Stimulated activated CD8-positive, alpha-beta memory T cell treated with anti-CD3 and anti-CD28 coated beads, Interleukin-2, amount 100 ng/mL, for 1 hour (primary cell): ENCODE data around the gene KIF19.

Source experiments
- DNase-seq, 2 donors: peaks; one replicate each; pipeline ENCODE4 v3.0.0-alpha.2; 2020; ENCODE audit warnings: low read depth in 2 of 2

KIF19 gene

DNA sequence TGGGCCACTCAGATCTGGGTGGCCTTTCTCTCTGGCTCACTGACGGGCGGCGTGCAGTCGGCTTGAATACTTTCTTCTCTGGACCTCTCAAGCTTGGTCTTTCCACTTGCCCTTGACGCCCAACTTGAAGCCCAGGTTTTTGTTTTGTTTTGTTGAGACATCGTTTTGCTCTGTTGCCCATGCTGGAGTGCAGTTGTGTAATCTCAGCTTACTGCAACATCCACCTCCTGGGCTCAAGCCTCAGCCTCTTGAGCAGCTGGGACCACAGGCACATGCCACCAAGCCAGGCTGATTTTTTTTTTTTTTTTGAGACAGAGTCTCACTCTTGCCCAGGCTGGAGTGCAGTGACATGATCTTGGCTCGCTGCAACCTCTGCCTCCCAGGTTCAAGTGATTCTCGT is 22.7 kb upstream of the KIF19 start:
- DNase-seq: no peak

DNA sequence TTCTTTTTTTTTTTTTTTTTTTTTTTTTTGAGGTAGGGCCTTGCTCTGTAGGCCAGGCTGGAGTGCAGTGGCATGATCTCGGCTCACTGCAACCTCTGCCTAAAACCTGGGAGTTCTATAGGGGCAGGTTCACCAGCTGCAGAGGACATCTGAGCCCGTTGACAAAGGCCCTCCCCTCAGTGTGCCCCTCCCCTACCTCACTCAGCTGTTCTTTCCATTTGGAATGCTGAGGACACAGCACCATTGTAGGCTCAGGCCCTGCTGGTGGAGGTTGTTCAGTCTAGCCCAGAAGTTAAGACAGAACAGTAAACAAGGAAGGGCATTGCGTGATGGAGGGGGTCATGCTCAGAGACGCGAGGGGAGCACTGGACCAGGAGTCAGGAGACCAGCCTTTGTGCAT is 21.8 kb upstream of the KIF19 start:
- no peak for DNase-seq

DNA sequence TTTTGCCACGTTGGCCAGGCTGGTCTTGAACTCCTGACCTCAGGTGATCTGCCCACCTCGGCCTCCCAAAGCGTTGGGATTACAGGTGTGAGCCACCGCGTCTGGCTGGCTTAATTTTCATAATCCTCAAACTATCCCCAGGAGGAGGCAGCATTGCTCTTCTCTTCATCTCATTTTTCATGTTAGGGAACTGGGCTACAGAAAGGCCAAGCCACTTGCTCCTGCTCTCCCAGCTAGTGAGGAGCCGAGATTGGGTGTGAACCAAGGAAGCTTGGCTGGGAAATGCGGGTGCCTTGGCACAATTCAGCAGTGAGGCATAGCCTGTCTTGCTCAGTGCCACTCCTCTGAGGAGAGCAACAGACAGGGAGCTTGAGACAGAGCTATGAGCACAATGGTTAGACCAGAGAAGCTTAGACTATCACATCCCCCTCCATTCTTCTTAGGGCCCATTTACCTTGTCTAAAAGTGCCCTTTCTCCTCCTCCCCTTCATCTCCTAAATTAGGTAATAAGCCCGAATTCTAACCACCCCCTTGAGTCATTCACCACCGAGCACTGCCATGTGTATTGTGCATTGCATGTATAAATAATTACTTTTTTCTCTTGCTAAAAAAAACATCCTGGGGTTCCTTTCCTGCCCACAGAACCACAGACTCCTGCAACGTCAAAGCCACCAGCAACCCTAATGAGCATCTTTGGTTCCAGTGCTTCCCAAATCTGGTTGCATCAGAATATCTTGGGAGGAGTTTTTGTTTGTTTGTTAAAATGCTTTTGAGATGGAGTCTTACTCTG is 20.0 kb upstream of the KIF19 start:
- no peak for DNase-seq

DNA sequence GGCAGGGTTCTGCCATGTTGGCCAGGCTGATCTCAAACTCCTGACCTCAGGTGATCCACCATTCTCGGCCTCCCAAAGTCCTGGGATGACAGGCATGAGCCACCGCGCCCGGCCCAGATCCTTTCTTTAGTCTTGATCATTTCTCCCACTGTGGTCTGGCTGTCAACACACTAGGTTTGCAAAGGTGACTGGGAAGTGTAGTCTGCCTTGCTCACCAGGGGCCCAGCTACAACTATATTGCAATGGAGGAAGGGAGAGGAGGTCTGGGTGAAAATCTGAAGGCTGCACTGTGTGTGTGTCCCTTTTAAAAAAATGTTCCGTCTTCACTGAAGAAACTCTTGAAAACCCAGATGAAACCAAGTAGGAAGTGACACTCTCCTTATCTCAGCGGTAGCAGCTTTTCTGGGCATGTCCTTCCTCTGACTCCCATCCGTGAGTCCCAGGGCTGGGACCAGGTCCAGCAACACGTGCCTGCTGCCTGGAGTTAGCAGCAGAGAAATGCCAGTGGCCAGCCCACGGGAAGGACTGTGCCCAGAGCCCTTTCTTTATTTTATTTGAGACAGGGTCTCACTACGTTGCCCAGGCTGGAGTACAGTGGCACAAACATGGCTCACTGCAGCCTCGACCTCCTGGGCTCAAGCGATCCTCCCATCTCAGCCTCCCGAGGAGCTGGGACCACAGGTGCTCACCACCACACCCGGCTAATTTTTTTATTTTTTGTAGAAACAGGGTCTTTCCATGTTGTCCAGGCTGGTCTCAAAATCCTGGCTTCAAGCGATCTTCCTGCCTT is 17.8 kb upstream of the KIF19 start:
- no peak for DNase-seq

DNA sequence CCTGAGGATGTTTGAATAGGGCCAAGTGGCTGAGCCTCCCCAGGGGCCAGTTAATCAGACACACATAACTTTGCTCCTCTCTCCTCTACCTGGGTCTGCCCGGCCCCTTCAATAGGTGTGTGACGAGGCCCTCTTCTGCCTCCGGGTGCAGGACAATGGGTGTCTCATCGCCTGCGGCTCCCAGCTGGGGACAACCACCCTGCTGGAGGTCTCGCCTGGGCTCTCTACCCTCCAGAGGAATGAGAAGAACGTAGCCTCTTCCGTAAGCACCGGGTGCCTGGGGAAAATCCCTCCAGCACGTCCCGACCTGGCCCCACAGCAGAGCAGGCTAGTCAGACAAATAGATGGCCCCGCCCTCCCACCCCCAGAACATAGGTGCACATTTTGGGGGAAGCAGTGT is 16.1 kb upstream of the KIF19 start:
- DNase-seq: no peak

DNA sequence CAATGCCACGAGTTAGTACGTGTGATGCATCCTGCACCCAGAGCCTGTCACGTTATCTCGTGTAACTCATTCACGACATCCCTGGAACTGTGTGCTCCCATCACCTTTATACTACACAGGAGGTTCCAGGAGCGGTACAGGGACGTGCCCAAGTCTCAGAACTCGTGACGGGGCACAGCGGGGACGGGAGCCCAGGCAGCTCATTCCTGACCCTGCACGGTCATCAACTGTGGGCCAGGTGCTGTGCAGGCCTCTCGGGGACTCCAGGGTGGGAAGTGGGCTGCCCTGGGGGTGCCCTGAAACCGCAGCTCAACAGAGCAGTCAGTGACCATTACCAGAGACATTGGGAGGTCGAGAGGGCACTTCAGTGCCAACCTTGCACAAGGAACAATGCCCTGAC is 11.1 kb upstream of the KIF19 start:
- DNase-seq: no peak

DNA sequence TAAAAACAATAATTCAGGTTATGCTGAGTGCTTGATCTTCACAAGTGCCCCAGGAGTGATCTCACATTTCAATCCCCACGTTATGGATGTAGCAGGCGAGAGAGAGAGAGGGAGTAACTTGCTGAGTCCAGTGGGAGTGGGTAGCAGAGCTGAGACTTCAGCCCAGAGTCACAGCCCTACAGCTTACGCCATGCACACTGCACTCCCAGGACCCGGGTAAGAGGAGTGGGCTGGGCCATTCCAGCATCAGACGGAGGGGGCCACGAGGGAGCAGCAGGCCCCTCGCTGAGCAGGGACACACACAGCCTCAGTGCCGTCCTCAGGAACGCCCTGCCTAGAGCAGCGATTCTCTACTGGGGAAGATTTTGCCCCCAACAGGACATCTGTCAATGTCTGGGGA is 9.8 kb upstream of the KIF19 start:
- DNase-seq: no peak

DNA sequence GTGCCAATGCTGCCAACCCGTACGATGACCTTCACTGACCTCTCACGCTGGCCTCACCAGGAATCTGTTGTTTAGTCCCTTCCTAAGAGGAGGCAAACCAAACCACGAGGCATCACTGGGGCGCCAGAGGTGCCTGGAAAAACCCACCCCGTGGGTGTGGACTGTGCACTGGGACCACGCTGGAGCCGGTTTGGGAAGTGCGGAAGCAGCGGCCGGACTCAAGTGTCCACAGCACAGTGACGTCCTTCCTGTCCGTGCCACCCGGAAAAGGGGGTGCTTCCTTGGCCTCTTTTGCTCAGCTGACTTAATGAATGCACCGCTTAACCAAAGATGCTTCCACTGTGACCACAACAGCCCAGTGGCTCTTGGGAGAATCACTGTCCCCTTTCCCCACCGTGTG is 9.0 kb upstream of the KIF19 start:
- no peak for DNase-seq

DNA sequence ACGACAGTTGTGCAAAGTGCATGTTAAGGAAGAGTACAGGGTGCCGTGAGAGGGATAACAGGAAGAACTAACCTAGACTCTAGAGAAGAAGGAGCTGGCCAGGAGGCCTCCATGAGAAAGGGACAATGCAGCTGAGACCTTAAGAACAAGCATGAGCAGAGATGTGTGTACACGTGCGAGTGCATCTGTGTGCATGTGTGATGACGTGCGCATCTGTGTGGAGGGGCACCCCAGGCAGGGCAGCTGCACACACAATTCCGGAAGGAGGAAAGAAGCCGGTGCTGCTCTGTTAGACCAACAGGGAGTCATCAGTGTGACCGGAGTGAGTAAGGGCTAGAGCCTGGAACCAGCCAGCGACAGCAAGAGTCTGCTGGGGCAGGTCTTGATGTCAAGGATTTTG is 7.6 kb upstream of the KIF19 start:
- no peak for DNase-seq

DNA sequence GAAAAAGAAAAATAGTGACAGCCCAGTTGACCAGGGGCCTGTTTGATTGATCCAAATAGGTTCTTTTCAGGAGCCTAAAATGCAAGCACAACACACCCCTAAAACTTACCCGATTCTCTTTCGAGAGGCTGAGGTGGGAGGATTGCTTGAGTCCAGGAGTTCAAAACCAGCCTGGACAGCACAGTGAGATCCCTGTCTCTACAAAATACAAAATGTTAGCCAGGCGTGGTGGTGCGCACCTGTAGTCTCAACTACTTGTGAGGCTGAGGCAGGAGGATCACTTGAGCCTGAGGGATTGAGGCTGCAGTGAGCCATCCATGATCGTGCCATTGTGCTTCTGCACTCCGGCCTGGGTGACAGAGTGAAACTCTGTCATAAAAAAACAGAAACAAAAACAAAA is 1.5 kb upstream of the KIF19 start:
- DNase-seq: no peak

DNA sequence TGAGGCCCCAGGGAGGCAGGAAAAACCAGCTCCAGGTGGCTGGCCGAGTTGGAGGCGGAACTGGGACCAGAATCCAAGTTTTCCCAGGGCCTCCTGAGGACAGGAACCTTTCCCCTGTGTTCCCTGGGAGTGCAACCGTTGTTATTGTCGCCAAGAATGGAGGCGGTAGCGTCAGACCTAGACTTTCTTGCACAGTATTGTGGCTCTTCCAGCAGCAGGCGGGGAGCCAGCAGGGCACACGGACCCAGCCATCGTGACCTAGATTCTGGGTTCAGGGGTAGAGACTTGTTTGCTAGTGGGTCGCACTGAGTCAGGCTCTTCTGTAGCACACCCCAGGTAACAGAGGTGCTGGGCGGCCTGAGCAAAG is 667 bp upstream of the KIF19 start:
- no peak for DNase-seq

DNA sequence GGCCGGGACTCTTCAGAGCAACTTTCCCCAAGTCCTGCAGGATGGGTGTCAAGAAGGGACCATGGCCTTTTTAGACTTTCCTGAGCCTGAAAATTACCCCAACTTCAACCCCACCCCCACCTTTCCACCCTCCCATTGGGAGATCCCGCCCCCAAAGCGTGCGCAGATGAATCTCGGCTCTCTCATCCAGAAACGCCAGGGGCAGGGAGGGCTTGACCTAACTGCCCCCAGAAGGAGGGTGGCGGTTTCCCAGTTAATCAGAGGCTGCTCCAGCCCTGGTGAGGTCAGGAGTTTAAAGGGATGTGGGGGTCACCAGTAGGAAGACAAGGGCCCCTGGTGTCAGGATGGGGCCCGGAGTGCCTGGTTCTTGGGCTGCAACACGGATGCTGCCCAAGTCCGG is 480 bp downstream of the KIF19 start:
- no peak for DNase-seq

DNA sequence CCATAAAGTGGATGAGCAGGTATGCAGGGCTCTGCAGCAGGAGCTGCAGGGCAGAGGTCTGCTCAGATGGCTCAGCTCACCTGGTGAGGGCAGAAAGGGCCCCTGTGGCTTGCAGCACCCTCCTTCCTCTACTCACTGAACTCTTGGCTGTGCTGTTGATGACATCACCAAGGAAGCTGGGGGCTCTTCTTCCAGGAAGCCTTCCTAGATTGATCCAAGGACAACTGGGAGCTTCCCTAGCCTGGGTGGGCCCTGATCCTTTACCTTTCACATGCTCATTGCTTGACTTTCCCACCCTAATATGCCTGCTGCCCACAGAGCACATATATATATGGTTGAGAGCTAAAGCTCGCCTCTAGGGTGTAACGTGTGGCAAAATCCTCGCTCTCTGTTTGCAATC is 2.5 kb downstream of the KIF19 start:
- DNase-seq: no peak

DNA sequence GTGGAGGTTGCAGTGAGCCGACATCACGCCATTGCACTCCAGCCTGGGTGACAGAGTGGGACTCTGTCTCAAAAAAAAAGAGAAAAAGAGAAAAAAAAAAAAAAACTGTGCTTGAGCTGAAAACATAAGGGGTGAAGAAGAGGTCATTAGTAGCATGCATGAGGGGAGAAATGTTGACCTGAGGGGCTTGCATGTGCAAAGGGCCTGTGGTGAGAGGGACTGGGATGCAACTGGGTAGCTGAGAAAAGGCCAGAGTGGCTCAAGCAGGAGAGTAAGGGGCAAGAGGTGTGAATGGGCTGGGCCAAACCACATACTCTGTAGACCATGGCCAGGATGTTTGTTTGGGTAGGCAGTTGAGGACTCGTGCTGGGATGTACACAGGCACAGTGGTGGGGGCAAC is 3.4 kb downstream of the KIF19 start:
- no peak for DNase-seq

DNA sequence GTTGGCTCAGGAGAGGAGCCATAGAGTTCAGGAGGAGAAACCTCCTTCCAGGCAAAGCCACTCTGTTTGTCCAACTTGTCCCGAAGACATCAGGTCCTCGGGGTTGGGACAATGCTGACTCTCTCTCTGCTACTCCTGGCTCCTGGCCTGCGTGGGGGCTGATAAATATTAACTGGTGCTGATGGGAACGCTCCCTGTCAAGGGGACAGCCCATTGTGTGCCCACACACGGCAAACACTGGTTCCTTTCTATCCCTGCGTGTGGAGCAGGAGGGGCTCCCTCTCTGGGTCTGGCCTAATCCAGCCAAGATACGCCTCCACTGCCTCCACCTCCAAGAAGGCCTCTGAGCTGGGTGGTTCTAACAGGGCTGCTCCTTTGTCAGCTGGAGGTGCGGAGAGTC is 4.4 kb downstream of the KIF19 start:
- no peak for DNase-seq

DNA sequence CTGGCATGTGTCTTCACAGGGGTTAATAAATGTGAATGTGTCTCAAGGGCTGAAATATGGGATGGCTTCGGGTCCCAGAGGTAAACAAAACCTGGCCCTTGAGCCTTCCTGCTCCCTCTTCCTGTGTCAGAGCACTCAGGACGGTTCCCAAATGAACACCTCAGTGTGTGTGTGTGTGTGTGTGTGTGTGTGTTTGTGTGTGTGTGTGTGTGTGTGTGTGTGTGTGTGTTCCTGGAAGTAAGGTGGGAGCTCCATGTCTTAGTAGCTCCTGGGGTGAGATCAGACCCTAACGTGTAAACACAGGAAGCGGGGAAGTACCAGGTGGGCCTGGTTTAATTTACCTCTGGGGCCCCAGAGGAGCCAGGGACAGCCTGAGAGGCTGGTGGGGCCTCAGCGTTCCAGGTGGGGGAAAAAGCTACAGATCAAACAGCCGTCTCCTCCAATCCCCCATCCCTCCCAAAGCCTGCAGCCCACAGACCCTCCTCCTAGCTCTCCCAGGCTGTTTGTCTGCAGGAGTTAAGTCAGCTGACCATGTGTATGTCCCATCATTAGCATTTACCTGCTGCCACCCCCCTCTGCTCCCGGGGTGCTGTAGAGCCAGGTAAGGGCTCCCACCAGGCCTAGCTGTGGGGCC is 6.1 kb downstream of the KIF19 start:
- no peak for DNase-seq

DNA sequence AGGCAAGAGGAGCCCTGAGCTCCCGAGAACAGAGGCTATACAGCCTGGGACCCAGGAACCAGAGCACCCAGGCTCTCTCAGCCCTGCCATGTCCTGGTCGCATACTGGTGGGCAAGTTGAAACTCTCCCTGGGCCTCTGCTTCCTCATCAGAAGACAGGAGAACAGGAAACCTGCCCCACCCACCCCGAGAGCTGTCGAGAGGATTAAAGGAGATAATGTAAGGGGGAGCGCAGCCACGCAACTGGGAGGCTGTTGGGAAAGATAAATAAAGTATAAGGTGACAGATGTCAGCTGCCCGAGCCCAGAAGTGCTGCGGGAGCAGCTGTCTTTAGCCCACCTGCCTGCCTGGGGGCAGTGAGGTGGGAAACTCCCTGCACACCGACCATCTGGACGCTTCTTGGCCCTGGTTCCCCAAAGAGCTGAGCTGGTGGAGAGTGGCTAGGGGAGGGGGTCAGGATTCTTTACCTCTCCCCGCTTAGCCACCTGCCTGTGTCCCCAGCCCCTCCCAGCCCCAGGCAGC is 6.8 kb downstream of the KIF19 start:
- DNase-seq: no peak

DNA sequence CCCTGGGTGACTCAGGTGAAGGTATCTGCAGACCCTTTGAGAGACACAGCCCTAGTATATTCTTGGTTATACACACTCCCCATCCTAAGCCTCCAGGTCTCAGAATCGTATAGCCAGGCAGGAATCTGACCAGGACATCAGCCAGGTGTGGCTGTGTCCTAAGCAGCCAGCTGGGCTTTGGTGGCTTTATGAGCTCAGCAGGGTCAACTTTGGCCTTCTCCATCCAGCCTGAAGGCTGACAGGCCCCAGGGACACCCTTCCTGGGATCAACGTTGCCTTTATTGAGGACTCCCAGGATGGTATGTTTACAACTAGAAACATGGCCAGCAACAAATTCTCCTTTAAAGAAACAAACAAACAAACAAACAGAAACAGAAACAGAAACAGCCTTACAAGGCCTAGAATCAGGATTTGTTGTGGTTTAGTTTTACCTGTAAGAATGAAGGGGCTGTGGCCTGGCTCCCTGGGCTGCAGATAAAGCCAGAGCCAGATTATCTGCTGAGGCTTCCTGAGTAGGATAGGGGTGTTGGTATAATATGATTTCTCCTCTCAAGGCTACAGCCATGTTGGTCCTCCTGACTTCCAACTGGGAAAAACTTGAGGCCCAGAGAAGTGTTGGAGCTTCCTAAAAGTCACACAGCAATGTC is 8.5 kb downstream of the KIF19 start:
- DNase-seq: no peak

DNA sequence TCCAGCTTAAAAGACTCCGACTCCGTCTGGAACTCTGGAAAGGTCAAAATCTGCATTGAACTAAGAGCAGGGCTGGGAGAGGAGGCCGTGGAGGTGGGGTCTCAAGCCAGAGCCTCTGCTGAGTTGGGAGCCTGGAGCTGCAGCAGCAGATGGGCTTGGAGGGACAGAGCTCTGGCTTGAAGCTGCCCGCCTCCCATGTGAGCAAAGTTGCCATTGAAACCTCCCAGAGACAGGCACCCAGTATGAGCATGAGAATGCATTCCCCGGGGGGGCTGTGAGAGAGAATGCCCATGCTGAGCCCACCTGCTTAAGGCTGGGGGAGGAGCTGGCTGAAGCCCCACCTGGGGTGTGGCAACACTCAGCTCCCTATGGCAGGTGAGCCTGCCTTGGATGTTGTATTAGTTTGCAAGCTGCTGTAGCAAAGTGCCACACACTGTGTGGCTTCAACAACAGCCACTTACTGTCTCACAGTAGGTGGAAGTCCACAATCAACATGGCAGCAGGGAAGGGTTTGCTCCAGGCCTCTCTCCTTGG is 9.6 kb downstream of the KIF19 start:
- no peak for DNase-seq

DNA sequence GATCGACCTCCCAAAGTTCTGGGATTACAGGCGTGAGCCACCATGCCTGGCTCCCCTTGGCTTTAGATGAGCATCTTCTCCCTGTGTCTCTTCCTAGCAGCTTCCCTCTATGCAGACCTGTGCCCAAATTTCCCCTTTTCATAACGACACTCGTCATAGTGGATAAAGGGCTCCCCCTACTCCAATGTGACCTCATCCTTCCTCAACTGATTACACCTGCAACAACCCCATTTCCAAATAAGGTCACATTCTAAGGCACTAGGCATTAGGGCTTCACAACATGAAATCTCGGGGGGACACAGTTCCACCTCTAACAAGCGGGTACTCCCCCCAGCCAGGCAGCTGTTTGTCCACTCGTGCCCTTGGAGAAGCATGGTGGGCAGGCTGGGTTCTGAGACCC is 10.3 kb downstream of the KIF19 start:
- no peak for DNase-seq

DNA sequence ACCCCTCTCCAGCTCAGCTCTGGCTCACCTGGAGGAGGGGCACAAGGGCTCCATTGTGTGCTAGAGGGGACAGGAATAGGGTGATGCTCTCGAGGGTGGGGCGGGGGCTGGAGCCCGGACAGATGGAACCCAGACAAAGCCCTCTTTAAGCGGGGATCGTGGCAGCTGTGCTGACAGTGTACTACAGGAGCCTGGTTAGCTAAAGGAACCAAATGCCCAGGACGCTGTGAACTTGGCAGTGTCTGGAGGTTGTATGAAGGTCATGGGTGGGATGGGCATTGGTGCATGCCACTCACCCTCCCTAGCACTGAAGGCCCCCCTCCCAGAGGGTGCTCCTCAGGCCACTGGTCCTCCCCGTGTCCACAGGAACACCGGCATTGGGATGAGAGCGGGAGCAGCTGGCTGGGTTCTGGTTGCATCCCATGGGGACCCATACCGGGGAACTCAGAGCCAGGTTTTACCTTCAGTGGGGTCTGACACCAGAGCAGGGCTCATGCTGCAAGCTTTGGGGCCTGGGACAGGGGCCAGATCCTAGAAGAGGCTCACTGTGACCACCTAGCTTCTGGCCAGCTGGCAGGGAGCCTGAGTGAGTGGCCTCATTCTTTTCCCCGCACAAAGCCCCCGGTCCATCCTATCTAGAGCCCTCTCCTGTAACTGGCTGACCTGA is 11.9 kb downstream of the KIF19 start:
- no peak for DNase-seq
